ENCODE data around the gene UBE3D.
A peak's percentile ranks its signal among the peaks of the same experiment; 100 is the strongest.

Gene UBE3D, protein sequence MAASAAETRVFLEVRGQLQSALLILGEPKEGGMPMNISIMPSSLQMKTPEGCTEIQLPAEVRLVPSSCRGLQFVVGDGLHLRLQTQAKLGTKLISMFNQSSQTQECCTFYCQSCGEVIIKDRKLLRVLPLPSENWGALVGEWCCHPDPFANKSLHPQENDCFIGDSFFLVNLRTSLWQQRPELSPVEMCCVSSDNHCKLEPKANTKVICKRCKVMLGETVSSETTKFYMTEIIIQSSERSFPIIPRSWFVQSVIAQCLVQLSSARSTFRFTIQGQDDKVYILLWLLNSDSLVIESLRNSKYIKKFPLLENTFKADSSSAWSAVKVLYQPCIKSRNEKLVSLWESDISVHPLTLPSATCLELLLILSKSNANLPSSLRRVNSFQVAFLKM

DNA sequence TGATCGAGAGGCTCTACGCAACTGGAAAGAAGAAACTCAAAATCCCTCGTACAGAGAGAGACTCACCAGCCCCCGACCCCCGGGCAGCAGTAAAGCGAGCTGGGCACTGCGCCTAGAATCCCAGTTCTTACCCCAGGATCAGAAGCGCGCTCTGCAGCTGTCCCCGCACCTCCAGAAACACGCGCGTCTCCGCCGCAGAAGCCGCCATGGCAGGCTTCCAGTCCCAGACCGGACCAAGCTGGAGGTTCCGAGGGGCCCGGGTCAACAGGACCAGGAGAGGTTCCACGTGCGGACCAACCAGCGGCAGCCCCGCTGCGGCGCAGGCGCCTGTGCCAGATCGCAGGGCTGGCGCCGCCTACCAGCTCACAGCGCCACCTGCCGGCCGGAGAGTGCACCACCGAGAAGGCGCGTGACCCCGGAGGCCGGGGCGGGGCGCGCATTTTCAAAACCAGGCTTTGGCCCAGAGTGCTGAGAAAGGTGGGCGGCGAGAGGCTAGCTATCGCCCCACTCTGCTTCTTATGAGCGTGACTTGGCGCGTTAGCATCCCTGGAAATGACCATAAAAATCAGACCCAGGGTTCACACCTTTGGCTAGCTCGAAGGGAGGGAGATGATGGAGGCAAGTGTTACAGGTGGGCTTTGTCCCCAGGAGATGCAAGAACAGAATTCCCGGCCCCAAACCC, at the start of gene UBE3D:
Gene UBE3D, minus strand, starts transcription at position 331 of the 682 bp plus-strand sequence. Its CDS starts 123 bp downstream, at position 208.
- peak; percentile 96 to 97 for DNase-seq

DNA sequence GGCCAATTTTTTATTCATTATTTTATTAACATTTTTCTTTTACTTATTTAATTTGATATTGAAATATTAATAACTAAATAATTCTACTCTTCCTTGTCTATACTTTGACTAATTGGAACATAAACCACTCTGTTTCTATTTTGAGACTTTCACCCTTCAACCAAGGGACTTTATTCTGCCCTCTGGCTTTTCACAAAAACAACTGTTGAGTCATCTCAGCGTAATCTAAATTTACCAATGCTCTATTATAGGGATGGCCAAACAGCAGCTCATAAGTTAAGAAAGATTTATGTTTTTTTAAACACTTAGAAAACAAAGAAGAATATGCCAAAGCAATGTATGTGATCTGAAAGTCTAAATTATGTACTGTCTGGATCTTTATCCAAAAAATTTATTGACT, 48.5 kb upstream of the UBE3D start:
- DNase-seq = no peak

DNA sequence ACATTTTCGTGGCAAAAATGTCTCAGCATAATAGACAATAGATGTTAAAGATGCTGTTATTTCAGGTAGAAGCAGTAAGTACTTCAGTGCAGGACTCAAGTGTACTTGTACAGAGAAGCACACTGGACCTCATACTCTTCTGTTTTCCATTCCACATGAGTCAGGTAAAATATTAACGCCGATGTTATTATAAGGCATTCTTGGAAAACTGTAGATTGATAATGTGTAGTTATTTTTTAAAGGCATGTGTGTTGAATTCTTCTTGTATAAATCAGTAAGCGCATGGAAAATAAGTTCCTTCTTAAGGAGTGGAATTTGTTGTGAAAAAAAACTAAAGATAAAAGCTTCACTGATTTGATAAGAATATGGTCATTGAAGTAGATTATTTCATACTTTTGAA, 47.6 kb upstream of the UBE3D start:
- no peak for DNase-seq

DNA sequence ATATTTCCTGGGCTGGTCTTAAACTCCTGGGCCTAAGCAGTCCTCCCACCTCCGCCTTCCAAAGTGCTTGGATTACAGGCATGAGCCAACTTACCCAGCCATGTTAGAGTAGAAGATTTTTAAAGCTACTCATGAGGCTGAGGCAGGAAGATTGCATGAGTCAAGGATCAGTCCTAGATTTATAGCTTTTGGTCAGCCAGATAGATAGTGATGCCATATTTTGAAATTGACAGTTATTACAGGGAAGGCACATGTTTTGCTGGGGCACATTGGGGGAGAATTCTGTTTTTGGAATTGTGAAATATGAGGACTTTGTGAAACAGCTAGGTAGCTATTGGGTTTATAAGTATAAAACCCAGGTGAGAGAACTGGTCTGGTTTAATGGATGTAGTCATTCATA, 42.7 kb upstream of the UBE3D start:
- no peak for DNase-seq

- no peak for DNase-seq
These were observed 32.9 kb upstream of the UBE3D start for GRCh38 chr6:83098589-83098988.

- no peak for DNase-seq
These were observed 32.0 kb upstream of the UBE3D start for GRCh38 chr6:83097675-83098074.

DNA sequence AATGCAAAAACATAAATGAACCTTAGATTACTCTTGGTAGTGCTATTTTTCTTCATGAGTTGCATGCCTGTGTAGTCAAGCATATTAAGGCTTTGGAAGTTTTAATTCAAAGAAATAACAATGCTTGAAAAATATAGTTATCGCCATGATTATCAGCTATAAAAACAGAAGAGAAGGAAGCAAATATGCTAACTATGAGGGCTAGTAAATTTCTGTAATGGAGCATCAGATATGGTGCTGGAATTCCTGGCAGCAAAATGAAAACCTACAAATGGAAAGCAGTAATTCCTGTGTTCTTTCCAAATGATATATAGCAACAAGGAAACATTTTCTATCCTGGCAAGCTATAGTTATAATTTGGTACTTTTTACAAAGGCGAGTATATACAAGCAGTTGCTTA, 31.6 kb upstream of the UBE3D start:
- no peak for DNase-seq

DNA sequence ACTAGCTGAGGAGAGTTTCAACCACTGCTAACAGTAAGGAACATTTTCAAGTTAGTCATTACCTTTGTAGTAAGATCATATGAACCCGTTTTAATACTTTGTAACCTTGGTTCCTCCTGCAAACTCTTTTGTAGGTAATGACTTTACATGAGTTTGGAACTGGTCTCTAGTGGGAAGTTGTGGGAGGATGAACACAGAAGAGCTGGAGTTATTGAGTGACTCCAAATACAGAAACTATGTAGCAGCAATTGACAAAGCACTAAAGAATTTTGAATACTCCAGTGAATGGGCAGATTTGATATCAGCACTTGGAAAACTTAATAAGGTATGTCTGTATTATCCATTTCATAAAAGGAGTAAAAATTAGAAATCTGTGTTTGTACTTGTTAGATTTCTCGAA, 31.1 kb upstream of the UBE3D start:
- no peak for DNase-seq

DNA sequence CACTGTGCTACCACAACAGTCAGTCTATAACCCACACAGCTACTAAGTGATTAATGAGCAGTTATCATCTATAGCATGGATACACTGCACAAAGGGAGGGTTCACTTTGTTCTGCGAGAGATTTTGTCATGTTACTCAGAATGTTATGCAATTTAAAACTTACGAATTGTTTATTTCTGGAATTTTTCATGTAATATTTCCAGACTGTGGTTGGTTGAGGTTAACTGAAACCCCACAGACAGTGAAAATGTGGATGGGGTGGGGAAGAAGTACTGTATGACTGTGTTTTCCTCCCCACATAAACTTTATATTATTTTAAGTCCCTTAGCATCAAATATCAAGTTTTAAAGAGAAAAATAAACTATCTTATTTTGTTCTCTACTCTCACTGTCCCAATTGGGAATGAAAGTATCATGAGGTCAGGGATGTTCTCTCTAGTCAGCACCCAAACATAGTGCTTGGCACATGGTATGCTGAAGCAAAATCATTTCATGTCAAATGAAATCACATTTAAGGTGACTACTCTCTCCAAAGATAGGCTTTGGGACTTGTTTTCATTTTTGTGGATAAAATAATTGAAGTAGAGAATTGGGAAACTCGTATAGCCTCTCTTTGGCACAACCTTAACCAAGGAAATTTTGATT, 27.2 kb upstream of the UBE3D start:
- no peak for DNase-seq

GRCh38 chr6:83086751-83087150, 21.1 kb upstream of the UBE3D start:
- no peak for DNase-seq

- no peak for DNase-seq
These were observed 17.8 kb upstream of the UBE3D start for GRCh38 chr6:83083476-83083875.

DNA sequence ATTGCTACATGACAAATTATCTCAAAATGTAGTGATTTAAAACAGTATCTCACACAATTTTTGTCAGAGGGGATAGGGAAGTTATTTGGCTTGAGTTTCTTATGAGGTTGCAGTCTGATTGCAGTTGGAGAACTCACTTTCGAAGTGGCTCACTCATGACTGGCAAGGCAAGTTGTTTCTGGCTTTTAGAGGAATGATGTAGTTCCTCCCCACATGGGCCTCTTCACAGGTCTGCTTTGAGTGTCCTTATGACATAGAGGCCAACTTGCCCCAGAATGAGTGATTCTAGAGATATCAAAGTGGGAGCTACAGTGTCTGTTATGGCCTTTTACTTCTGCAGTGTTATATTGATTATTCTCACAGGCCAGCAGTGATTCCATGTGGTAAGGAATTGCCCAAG, 8.0 kb upstream of the UBE3D start:
- no peak for DNase-seq

GRCh38 chr6:83072726-83073125, 7.1 kb upstream of the UBE3D start:
- no peak for DNase-seq

- DNase-seq = no peak
These were observed 6.1 kb upstream of the UBE3D start for GRCh38 chr6:83071707-83072106.

DNA sequence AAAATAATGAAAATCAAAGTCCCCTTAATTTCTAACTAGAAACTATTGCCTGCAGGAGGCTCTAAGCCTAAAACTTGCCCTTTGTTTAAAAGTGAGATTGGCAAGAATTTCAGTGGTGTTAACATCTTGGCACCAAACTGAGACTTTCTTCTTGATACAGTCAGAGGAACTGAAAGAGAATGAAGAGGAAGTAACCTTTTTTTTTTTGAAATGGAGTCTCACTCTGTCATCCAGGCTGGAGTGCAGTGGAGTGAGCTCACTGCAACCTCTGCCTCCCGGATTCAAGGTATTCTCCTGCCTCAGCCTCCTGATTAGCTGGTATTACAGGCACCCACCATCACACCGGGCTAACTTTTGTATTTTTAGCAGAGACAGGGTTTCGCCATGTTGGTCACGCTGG, 5.4 kb upstream of the UBE3D start:
- no peak for DNase-seq

DNA sequence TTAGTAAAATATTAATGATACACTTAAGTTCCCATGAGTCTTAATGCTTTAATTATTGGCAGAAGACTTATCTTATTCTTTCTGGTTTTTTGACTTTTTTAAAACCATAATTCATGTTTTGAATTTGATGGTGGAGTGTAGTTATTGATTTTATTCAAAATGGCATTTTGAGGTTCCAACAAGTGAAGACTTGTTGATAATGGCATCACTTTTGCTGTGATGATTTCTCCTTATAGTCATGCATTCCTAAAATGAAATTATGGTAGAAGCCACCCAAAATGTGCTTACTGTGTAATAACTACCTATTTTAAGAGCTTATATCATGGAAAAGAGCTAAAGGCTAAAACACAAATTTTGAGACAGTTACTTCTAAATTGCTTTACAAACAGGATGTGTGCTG, 4.0 kb upstream of the UBE3D start:
- DNase-seq = no peak

- DNase-seq = no peak
These were observed 3.0 kb upstream of the UBE3D start for GRCh38 chr6:83068616-83069015.

GRCh38 chr6:83067448-83068439, 2.1 kb upstream of the UBE3D start, which contains the start of gene DOP1A:
DOP1A (plus strand) TSS chr6:83067671; CDS start chr6:83096978, 29,307 bp downstream.
- DNase-seq = peak; percentile 97 to 98

DNA sequence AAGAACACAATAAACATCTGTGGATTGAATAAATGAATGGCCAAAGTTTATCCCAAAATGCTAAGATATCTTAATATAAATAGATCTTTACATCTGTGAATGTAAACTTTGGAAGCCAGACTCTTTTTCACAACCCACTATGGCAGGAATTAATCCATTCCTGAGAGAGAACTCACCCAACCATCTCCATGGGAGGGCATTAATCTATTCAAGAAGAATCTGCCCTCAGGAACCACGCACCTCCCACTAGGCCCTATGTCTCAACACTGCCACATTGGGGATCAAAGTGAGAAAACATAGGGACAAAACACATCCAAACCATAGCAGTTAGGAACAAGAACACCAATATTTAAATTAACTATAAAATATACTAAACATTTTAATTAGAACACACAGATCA, 3.4 kb downstream of the UBE3D start:
- no peak for DNase-seq

DNA sequence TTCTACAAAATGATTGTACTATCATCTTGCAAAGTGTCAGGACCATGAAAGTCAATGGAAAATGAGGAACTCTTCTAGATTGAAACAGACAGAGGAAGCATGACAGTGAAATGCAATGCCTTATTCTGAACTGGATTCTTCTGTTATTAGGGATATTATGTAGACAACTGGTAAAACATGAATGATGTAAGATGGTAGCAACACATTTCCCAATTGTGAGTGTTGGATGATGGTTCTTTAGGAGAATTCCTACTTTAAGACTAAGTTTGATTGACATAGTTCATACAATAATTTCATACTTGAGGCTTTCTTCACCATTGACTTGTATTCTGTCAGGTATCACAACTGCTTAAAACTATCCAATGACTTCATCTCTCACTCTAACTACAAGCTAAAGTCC, 4.5 kb downstream of the UBE3D start:
- DNase-seq = no peak

GRCh38 chr6:83057705-83058321, 7.8 kb downstream of the UBE3D start:
- DNase-seq = no peak

DNA sequence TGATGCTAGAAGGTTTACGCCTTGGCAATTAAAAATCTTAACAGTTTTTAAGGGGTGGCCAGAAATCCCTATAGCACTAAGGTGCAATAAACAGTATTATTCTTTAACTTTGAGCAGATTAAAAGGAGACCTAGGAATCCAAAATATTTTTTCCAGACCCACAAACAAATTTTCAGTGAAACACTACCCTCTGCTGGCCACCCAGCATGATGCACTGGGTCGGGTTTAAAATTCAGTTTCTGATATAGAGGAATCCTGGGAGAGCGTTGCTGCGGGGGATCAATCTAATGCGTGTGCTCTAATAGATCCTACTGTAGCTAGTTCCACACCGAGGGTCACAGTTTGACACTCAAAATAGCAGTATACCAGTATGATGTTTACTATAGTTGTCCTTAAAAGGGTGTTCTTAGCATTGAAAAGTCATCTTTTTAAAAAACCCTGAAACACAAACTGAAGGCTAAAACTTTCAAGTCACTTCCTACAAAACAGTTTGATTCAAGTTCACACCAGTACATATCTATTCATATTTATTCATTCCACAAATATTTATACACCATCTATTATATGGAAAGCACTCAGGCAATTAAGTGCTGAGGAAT, 10.2 kb downstream of the UBE3D start:
- peak in 1 of 2 experiments; percentile 36 for DNase-seq
